SK-N-SH treated with all-trans-retinoic acid at 6 μM for 48 hours (cell line): ENCODE data around the gene IL3RA.
"Not testable (repeated sequence)": the region's sequence is repeated elsewhere in the genome, so short reads cannot be mapped to it uniquely, and the experiment has no call there.

Experiments
- ATAC-seq: fragments of 200-7000 bp; cut with Tn5 transposase; 3 replicates; pipeline ENCODE4 v1.9.1; 2020; ENCODE audit warnings: mild to moderate bottlenecking, moderate library complexity
- ARNTL ChIP-seq: fragments of 450-650 bp; formaldehyde crosslinking; IDR thresholded peaks from 2 replicates; pipeline ENCODE4 v1.5.0; 2020; ENCODE audit warnings: low read depth, mild to moderate bottlenecking, moderate library complexity, borderline replicate concordance
- CREB5 ChIP-seq: fragments of 250-450 bp; sonication (Bioruptor Pico); IDR thresholded peaks from 2 replicates; pipeline ENCODE4 v1.5.1; 2020; ENCODE audit warnings: low read depth, mild to moderate bottlenecking, moderate library complexity
- ESRRG ChIP-seq: fragments of 250-450 bp; sonication (Bioruptor Pico); IDR thresholded peaks from 2 replicates; pipeline ENCODE4 v1.6.1; 2021; ENCODE audit warnings: mild to moderate bottlenecking
- GLIS3 ChIP-seq: fragments of 250-450 bp; sonication (Bioruptor Pico); IDR thresholded peaks from 2 replicates; pipeline ENCODE4 v1.5.0; 2020; ENCODE audit warnings: mild to moderate bottlenecking, moderate library complexity
- PATZ1 ChIP-seq: fragments of 250-450 bp; sonication (Bioruptor Pico); IDR thresholded peaks from 2 replicates; pipeline ENCODE4 v1.8.0; 2020; ENCODE audit warnings: mild to moderate bottlenecking, moderate library complexity, borderline replicate concordance
- PPARA ChIP-seq: fragments of 250-450 bp; sonication (Bioruptor Pico); IDR thresholded peaks from 2 replicates; pipeline ENCODE4 v1.5.0; 2020; ENCODE audit warnings: mild to moderate bottlenecking, borderline replicate concordance
- SNAI2 ChIP-seq: fragments of 250-450 bp; sonication (Bioruptor Pico); IDR thresholded peaks from 2 replicates; pipeline ENCODE4 v1.5.0; 2020; ENCODE audit warnings: mild to moderate bottlenecking, moderate library complexity
- TCF4 ChIP-seq: fragments of 250-450 bp; sonication (Bioruptor Pico); IDR thresholded peaks from 2 replicates; pipeline ENCODE4 v1.8.0; 2021; ENCODE audit warnings: mild to moderate bottlenecking, moderate library complexity, borderline replicate concordance
- ZC3H10 ChIP-seq: fragments of 250-450 bp; sonication (Bioruptor Pico); IDR thresholded peaks from 2 replicates; pipeline ENCODE4 v1.5.1; 2021; ENCODE audit warnings: mild to moderate bottlenecking, moderate library complexity
- ZFP3 ChIP-seq: fragments of 250-450 bp; sonication (Bioruptor Pico); IDR thresholded peaks from 2 replicates; pipeline ENCODE4 v1.5.0; 2020; ENCODE audit warnings: mild to moderate bottlenecking, moderate library complexity
- ZFP30 ChIP-seq: fragments of 450-650 bp; formaldehyde crosslinking; IDR thresholded peaks from 2 replicates; pipeline ENCODE4 v1.5.0; 2022; ENCODE audit warnings: mild to moderate bottlenecking, moderate library complexity
- ZNF565 ChIP-seq: fragments of 450-650 bp; formaldehyde crosslinking; conservative IDR thresholded peaks from 2 replicates; pipeline ENCODE4 v1.5.0; 2020; ENCODE audit warnings: low read depth, mild to moderate bottlenecking, moderate library complexity
- ZNF8 ChIP-seq: fragments of 450-650 bp; formaldehyde crosslinking; IDR thresholded peaks from 2 replicates; pipeline ENCODE4 v1.5.0; 2020; ENCODE audit warnings: mild to moderate bottlenecking, moderate library complexity
- TF ChIP-seq, protein P1 (sequence below): fragments of 250-450 bp; sonication (Bioruptor Pico); IDR thresholded peaks from 2 replicates; pipeline ENCODE4 v1.5.1; 2021; ENCODE audit warnings: mild to moderate bottlenecking, moderate library complexity
- TF ChIP-seq, protein P2 (sequence below): fragments of 250-450 bp; sonication (Bioruptor Pico); IDR thresholded peaks from 2 replicates; pipeline ENCODE4 v1.8.0; 2021; ENCODE audit warnings: low read depth, mild to moderate bottlenecking, moderate library complexity, borderline replicate concordance

IL3RA gene

DNA sequence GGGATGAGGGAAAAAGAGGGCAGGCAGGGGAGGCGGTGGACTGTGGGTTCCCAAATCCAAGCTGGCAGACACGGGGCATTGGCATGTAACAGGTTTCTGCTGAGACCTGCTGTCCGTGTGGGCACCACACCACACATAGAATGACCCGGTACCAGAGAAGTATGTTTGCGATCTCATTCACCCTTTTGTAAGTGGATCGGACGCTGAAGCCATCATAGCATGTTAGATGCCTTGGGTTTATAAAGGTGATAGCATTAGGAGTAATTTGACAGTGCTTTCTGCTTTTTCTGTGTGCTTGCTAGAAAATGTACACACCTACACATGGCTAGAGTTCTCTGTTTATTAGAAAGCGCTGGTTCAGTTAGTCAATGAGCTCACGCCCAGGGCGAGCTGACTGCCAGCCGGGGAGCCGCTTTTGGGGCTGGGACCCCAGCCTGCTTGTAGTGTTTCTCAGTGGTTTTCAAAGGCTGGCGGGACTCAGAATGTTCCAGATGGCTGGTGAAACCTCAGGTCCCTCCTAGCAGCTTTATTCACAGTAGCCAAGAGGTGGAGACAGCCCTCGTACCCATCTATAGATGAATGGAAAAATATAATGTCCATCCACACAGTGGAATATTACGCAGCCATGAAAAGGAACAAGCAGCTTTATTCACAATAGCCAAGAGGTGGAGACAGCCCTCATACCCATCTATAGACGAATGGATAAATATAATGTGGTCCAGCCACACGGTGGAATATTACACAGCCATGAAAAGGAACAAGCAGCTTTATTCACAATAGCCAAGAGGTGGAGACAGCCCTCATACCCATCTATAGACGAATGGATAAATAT is 579 bp downstream of the IL3RA start:
- no peak for ATAC-seq
- no peak for TF ChIP-seq CREB5 (CRISPR knock-in tag)
- no peak for TF ChIP-seq ARNTL (CRISPR knock-in tag)
- no peak for TF ChIP-seq TCF4 (CRISPR knock-in tag)
- no peak for TF ChIP-seq ZNF8
- no peak for TF ChIP-seq ZNF565
- TF ChIP-seq PPARA (CRISPR knock-in tag): no peak
- TF ChIP-seq ZFP3: no peak
- no peak for TF ChIP-seq SNAI2
- TF ChIP-seq GLIS3 (CRISPR knock-in tag): no peak
- no peak for TF ChIP-seq PATZ1
- TF ChIP-seq, protein P1, sequence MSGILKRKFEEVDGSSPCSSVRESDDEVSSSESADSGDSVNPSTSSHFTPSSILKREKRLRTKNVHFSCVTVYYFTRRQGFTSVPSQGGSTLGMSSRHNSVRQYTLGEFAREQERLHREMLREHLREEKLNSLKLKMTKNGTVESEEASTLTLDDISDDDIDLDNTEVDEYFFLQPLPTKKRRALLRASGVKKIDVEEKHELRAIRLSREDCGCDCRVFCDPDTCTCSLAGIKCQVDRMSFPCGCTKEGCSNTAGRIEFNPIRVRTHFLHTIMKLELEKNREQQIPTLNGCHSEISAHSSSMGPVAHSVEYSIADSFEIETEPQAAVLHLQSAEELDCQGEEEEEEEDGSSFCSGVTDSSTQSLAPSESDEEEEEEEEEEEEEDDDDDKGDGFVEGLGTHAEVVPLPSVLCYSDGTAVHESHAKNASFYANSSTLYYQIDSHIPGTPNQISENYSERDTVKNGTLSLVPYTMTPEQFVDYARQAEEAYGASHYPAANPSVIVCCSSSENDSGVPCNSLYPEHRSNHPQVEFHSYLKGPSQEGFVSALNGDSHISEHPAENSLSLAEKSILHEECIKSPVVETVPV (CRISPR knock-in tag): no peak
- no peak for TF ChIP-seq ZFP30
- no peak for TF ChIP-seq ZC3H10

DNA sequence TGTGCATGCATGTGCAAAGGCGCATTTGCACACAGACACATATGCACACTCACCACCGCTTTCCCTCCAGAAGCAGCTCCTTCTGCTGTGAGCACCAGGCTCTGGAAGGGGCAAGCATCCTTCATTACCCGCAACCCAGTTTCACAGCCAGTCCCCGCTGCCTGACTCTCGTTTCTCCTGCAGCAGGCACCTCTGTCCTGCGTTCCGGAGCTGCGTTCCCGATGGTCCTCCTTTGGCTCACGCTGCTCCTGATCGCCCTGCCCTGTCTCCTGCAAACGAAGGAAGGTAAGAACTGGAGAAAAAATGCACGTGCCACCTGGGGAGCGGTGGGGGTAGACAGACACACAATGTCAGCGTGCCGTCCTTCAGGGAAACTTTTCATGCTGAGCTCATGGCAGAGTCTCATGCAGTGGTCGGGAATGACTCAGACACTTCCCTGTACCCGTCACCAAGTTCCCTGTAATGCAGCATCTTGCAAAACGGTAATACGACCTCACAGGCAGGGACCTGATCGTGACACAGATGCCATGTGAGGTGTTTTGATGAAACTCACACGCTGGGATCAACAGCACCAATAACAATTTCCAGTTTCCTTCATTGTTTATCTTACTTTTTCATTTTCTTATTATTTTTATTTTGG is 5.1 kb downstream of the IL3RA start:
- no peak for ATAC-seq
- TF ChIP-seq ZNF8: no peak
- no peak for TF ChIP-seq GLIS3 (CRISPR knock-in tag)
- no peak for TF ChIP-seq ESRRG (CRISPR knock-in tag)

- not testable (repeated sequence) for ATAC-seq
Measured at GRCh38 chrX:1349606-1350005, 13.0 kb downstream of the IL3RA start.

GRCh38 chrX:1351981-1352714 is 15.6 kb downstream of the IL3RA start:
- TF ChIP-seq TCF4 (CRISPR knock-in tag) (no peak), ZNF8 (no peak), PATZ1 (no peak), ZC3H10 (no peak), GLIS3 (CRISPR knock-in tag) (no peak), PPARA (CRISPR knock-in tag) (no peak)
- TF ChIP-seq, protein P2, sequence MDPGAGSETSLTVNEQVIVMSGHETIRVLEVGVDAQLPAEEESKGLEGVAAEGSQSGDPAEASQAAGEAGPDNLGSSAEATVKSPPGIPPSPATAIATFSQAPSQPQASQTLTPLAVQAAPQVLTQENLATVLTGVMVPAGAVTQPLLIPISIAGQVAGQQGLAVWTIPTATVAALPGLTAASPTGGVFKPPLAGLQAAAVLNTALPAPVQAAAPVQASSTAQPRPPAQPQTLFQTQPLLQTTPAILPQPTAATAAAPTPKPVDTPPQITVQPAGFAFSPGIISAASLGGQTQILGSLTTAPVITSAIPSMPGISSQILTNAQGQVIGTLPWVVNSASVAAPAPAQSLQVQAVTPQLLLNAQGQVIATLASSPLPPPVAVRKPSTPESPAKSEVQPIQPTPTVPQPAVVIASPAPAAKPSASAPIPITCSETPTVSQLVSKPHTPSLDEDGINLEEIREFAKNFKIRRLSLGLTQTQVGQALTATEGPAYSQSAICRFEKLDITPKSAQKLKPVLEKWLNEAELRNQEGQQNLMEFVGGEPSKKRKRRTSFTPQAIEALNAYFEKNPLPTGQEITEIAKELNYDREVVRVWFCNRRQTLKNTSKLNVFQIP (CRISPR knock-in tag): no peak
- no peak for ATAC-seq
